ENCODE measurements around the gene IFIT1.
"Not testable (repeated sequence)": the region's sequence is repeated elsewhere in the genome, so short reads cannot be mapped to it uniquely, and the experiment has no call there.

The IFIT1 gene

DNA sequence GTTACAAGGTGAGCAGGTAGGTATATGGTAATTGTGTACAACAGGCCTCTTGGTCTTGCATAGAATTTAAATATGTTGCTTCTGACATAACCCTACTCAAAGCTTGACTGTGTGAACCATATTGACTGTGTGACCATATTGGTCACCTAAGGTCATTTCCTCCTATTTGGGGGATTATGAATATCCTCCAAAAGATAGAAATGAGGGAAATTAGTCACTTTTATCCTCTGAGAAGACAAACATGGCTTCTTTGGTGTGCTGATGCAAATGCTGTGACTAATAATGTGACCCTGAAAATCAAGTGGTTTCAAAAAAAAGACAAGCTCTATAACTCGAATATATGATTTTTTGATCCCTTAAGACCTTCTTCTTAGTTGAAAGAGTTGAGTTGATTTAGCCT, 49.9 kb downstream of the IFIT1 start:
- DNase-seq = no peak

DNA sequence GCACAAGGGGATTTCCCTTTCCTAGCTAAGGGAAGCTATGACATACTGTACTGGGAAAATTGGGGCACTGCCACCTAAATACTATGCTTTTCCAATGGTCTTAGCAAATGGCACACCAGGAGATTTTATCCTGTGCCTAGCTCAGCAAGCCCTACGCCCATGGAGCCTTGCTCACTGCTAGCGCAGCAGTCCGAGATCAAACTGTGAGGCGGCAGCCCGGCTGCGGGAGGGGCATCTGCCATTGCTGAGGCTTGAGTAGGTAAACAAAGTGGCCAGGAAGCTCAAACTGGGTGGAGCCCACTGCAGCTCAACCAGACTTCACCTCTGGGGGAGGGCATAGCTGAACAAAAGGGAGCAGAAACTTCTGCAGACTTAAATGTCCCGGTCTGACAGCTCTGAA, 52.4 kb downstream of the IFIT1 start:
- DNase-seq = not testable (repeated sequence)

DNA sequence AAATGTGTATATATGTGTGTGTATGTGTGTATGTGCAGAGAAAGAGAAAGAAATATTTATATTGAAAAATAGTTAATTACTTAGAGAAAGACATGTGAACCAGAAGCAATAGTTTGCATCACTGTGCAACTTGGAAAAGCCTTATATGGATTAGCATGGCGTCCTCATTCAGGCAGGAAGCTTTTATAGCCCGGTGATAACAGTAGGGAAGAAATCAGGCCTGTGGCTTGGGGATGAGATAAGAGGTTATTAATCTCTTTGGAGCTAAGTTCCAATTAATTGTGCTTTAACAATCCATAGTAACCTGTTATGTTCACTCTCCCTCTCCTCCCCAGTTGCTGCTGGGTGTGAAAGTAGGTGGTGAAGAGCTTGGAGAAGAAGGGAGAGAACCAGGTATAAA, 58.5 kb downstream of the IFIT1 start:
- no peak for DNase-seq

DNA sequence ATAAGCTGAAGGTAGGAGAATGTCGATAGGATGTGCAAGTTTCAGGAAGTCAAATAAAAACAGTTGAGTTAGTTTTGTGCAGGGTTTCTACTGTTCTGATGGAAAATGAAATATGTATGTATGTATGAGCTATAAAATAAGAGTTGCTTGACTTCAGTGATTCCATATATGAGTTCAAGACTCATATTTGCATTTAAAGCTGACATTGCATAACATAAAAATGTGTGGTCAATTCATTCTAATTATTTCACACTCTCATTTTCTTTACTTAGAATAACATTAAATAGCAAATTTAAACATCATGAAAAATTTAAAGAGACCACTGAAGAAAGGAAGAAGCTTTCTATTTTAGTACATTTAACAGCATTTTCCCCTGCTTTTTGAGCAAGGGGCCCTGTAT, 59.8 kb downstream of the IFIT1 start:
- no peak for DNase-seq

DNA sequence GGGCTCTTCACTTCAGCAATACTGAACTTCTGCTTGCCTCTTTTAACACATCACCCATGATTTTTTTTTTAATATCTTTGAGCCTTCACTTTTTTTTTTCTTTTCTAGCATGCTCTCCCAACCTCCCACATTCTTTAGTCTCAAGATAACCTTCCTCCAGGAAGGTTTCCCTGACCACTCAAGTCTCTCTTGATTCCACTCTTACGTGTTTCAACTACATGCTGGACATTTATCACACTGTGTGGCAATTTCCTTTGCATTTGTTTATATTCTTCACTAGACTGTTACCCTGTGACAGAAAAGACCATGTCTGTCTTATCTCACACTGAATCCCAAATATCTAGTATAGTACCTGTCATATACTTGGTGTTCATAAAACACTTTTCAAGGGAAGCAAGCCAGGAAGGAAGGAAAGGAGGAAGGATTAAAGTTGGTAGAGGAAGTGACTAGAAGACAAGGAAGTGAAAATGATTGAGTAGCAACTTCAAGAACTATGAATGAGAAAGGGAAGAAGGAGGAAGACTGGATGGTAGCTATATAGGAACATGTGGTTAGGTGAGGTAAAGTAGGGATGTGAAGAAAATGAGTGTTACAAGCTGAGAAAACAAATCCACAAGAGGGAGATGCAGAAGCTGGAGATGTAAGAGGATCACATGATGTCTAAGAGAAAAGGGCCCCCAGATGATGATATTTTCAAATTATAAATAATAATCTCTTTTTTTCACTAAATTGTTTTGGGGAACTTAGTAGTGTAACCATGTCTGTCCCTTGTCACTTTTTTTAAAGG, 62.3 kb downstream of the IFIT1 start:
- DNase-seq = no peak
